ENCODE results near the gene TENM4.

DNA sequence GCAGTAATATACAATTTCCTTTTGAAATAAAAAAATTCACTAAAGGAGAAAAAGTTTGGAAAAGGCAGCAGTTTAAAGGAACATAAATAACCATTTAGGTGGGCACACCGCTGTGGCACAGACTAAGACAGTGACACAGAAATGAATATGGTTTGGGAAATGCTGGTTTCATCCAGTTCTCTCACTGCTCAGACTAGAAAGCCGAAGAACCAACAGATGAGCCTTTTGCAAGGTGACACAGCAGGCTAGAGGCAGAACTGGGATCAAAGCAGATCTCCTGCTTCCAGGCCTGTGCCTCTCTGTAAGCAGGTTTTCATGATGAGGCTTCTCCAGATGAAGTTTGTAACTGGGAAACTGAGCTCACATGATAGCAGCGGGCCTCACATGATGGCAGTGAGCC, 486.1 kb downstream of the TENM4 start:
- TF ChIP-seq, protein P1, sequence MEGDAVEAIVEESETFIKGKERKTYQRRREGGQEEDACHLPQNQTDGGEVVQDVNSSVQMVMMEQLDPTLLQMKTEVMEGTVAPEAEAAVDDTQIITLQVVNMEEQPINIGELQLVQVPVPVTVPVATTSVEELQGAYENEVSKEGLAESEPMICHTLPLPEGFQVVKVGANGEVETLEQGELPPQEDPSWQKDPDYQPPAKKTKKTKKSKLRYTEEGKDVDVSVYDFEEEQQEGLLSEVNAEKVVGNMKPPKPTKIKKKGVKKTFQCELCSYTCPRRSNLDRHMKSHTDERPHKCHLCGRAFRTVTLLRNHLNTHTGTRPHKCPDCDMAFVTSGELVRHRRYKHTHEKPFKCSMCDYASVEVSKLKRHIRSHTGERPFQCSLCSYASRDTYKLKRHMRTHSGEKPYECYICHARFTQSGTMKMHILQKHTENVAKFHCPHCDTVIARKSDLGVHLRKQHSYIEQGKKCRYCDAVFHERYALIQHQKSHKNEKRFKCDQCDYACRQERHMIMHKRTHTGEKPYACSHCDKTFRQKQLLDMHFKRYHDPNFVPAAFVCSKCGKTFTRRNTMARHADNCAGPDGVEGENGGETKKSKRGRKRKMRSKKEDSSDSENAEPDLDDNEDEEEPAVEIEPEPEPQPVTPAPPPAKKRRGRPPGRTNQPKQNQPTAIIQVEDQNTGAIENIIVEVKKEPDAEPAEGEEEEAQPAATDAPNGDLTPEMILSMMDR (IDR thresholded peaks at IDR 0.05): no peak
- TF ChIP-seq POLR2A (IDR thresholded peaks at IDR 0.05): no peak

Measured in Peyer's patch (tissue), 4 donors.